Panc1 (cell line): Measurements from ENCODE around the gene H3-3A.

Source experiments
- CTCF ChIP-seq: fragments of 450-650 bp; IDR thresholded peaks from 2 replicates; pipeline ENCODE4 v1.5.1; 2017; ENCODE audit warnings: mild to moderate bottlenecking
- POLR2AphosphoS5 ChIP-seq: IDR thresholded peaks from 2 replicates; pipeline ENCODE4 v1.6.1; 2012; ENCODE audit warnings: mild to moderate bottlenecking, low read depth, low read length, moderate library complexity
- SIN3A ChIP-seq: IDR thresholded peaks from 2 replicates; pipeline ENCODE4 v1.6.1; 2012; ENCODE audit warnings: low read depth, mild to moderate bottlenecking, low read length, moderate library complexity, borderline replicate concordance; ENCODE audit not compliant: insufficient read depth

- TF ChIP-seq CTCF (no peak), SIN3A (no peak), POLR2AphosphoS5 (no peak)
Observed at GRCh38 chr1:226050133-226050532, 12.4 kb upstream of the H3-3A start.
